Measurements from ENCODE around the gene LDLRAD2. TPM values are rescaled to one million over a fixed set of nuclear protein-coding genes. Genes with fewer than 3 reads are reported as not detected.

LDLRAD2 gene
- total RNA-seq = not detected in 2 replicates

GRCh38 chr1:21811875-21812305 is at the start of gene LDLRAD2:
Gene LDLRAD2, plus strand, starts transcription at chr1:21812265. Its CDS starts 187 bp downstream, at chr1:21812452.

GRCh38 chr1:21782868-21783678 is 29.0 kb upstream of the LDLRAD2 start, which contains the start of gene USP48:
Gene USP48, minus strand, starts transcription at chr1:21783149. Its CDS starts 192 bp downstream, at chr1:21782957.

Other genes starting within 250 kb of the LDLRAD2 start
- gene RAP1GAP, start 142.9 kb upstream of the LDLRAD2 start, total RNA-seq = 0.23 and 0.95 TPM in 2 replicates
- gene USP48, start 29.1 kb upstream of the LDLRAD2 start, total RNA-seq = 14.9 and 20.0 TPM in 2 replicates
- gene HSPG2, start 125.0 kb downstream of the LDLRAD2 start, total RNA-seq = 73.9 and 164 TPM in 2 replicates
- not detected in 2 replicates for gene CELA3B, start 164.8 kb downstream of the LDLRAD2 start, total RNA-seq
- not detected in 2 replicates for gene CELA3A, start 189.4 kb downstream of the LDLRAD2 start, total RNA-seq
- gene CDC42, start 240.4 kb downstream of the LDLRAD2 start, total RNA-seq = 313 and 321 TPM in 2 replicates